Glutamatergic neuron (in vitro differentiated cells): ENCODE results near the gene C13orf46. TPM values are rescaled to one million over a fixed set of nuclear protein-coding genes. Genes with fewer than 3 reads are reported as not detected.

Experiments
- DNase-seq: peaks from one replicate; pipeline ENCODE4 v3.0.0; 2022
- H3K27ac Mint-ChIP-seq: one replicate; pipeline ENCODE4 v1.8.0; 2020; ENCODE audit warnings: mild to moderate bottlenecking, mixed read lengths, inconsistent platforms; ENCODE audit not compliant: unreplicated experiment
- H3K27me3 Mint-ChIP-seq: one replicate; pipeline ENCODE4 v1.8.0; 2020; ENCODE audit warnings: mild to moderate bottlenecking, moderate library complexity, mixed read lengths, inconsistent platforms; ENCODE audit not compliant: unreplicated experiment
- H3K36me3 Mint-ChIP-seq: one replicate; pipeline ENCODE4 v1.8.0; 2020; ENCODE audit warnings: mild to moderate bottlenecking, mixed read lengths, inconsistent platforms; ENCODE audit not compliant: unreplicated experiment
- H3K4me1 Mint-ChIP-seq: one replicate; pipeline ENCODE4 v1.8.0; 2020; ENCODE audit warnings: mild to moderate bottlenecking, low read depth, mixed read lengths, inconsistent platforms; ENCODE audit not compliant: unreplicated experiment
- H3K4me3 Mint-ChIP-seq: one replicate; pipeline ENCODE4 v1.8.0; 2020; ENCODE audit warnings: mild to moderate bottlenecking, mixed read lengths, inconsistent platforms; ENCODE audit not compliant: unreplicated experiment
- H3K9me3 Mint-ChIP-seq: one replicate; pipeline ENCODE4 v1.8.0; 2020; ENCODE audit warnings: mild to moderate bottlenecking, moderate library complexity, mixed read lengths, inconsistent platforms; ENCODE audit not compliant: unreplicated experiment
- total RNA-seq: library from RNA; stranded (reverse); fragmentation: NEBNext Ultra II Directional; extraction: Animal tissue kit (Norgen Biotek cat#: 25700); gene quantifications from one replicate; pipeline ENCODE4 v1.2.1, GENCODE V29; 2021; ENCODE audit not compliant: unreplicated experiment
- TF ChIP-seq, protein P1 (sequence below): fragments of 200-600 bp; sonication (generic); IDR thresholded peaks from one replicate; pipeline ENCODE4 v1.5.0; 2021; ENCODE audit not compliant: partially characterized antibody, unreplicated experiment

Gene C13orf46
- total RNA-seq, 1 donor from 2014 or later = 0.71 TPM

DNA sequence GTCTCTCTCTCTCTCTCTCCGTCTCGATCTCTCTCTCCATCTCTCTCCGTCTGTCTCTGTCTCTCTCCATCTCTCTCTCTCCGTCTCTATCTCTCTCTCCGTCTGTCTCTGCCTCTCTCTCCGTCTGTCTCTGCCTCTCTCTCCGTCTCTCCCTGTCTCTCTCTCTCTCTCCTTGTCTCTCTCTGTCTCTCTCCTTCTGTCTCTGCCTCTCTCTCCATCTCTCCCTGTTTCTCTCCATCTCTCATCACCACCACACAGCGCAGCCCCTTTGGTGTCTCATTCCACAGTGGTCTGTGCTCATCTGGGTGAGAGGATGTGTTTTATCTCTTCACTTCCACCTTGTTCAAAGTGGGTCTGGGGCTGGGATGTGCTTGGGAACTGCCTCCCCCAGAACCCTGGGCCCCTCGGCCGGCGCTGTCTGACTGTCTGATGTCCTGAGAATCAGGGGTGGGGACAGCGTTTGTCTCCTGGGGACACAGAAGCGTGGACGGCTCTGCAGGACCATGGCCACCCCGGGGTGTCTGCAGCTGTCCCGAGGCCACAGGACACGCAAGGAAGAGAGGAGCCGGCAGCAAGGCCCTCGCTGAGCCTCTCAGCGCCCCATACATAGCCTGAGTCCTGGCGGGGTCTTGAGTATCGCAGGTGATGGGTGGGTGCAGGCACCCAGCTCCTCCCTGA is 40.2 kb upstream of the C13orf46 start:
- TF ChIP-seq, protein P1, sequence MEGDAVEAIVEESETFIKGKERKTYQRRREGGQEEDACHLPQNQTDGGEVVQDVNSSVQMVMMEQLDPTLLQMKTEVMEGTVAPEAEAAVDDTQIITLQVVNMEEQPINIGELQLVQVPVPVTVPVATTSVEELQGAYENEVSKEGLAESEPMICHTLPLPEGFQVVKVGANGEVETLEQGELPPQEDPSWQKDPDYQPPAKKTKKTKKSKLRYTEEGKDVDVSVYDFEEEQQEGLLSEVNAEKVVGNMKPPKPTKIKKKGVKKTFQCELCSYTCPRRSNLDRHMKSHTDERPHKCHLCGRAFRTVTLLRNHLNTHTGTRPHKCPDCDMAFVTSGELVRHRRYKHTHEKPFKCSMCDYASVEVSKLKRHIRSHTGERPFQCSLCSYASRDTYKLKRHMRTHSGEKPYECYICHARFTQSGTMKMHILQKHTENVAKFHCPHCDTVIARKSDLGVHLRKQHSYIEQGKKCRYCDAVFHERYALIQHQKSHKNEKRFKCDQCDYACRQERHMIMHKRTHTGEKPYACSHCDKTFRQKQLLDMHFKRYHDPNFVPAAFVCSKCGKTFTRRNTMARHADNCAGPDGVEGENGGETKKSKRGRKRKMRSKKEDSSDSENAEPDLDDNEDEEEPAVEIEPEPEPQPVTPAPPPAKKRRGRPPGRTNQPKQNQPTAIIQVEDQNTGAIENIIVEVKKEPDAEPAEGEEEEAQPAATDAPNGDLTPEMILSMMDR = no peak
- Mint-ChIP-seq H3K4me3 (no peak overlapping the region), H3K4me1 (peaks cover 3% of the 10 kb centered on the region), H3K9me3 (peaks cover 8% of the 10 kb centered on the region), H3K27ac (no peak overlapping the region), H3K36me3 (peaks cover 9% of the 10 kb centered on the region), H3K27me3 (peaks cover 4% of the 10 kb centered on the region)
- peak; percentile 5 for DNase-seq

DNA sequence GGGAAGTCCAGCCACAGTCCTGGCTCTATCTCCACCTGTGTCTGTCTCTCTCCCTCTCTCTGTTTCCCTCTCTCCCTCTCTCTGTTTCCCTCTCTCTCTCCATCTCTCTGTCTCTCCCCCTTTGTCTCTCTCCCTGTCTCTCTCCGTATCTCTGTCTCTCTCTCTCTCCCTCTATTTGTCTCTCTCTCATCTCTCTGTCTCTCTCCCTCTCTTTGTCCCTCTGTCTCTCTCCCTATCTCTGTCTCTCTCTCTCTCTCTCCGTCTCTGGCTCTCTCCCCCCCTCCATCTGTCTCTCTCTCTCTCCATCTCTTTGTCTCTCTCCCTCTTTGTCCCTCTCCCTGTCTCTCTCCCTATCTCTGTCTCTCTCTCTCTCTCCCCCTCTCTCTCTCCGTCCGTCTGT is 39.5 kb upstream of the C13orf46 start:
- Mint-ChIP-seq H3K36me3 (peaks cover 10% of the 10 kb centered on the region), H3K27me3 (peaks cover 4% of the 10 kb centered on the region), H3K9me3 (peaks cover 6% of the 10 kb centered on the region), H3K4me3 (no peak overlapping the region), H3K4me1 (peaks cover 3% of the 10 kb centered on the region), H3K27ac (no peak overlapping the region)
- no peak for DNase-seq
- TF ChIP-seq, protein P1 = no peak

DNA sequence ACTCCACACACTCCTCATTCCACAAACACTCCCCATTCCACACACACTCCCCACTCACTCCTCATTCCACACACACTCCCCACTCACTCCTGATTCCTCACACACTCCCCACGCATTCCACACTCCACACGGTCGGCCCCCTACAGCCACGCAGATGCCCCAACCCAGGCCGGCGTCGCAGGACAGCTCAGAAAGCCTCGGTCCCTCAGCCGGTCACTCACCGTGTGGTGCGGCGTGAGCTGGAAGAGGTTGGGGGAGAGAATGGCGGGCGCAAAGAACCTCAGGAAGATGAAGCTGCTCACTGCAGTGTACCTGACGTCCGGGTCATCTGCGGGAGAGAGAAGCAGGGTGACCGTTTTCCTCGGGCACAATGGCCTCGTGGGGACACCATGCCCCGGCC is 39.0 kb upstream of the C13orf46 start:
- peaks cover 3% of the 10 kb centered on the region for H3K4me1 Mint-ChIP-seq
- no peak overlapping the region for H3K27ac Mint-ChIP-seq
- peaks cover 6% of the 10 kb centered on the region for H3K9me3 Mint-ChIP-seq
- peaks cover 4% of the 10 kb centered on the region for H3K27me3 Mint-ChIP-seq
- DNase-seq = peak; percentile 9
- H3K4me3 Mint-ChIP-seq = no peak overlapping the region
- H3K36me3 Mint-ChIP-seq = peaks cover 10% of the 10 kb centered on the region
- TF ChIP-seq, protein P1 = no peak

DNA sequence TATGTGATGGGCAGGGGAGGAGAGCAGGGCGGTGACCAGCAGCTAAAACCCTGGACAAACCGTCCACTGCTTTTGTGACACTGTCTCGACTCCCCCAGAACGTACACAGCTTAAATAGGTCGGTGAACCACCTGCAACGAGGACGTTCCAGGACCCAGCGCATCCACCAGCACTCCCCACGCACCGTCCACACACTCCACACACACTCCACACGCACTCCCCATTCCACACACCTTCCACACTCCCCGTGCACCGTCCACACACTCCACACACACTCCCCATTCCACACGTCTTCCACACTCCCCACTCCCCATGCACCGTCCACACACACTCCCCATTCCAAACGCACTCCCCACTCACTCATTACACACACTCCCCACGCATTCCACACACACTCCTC is 38.3 kb upstream of the C13orf46 start:
- H3K9me3 Mint-ChIP-seq = peaks cover 6% of the 10 kb centered on the region
- H3K36me3 Mint-ChIP-seq = peaks cover 10% of the 10 kb centered on the region
- H3K27me3 Mint-ChIP-seq = peaks cover 4% of the 10 kb centered on the region
- no peak overlapping the region for H3K4me3 Mint-ChIP-seq
- DNase-seq = peak; percentile 4
- no peak overlapping the region for H3K27ac Mint-ChIP-seq
- TF ChIP-seq, protein P1 = no peak
- peaks cover 3% of the 10 kb centered on the region for H3K4me1 Mint-ChIP-seq

DNA sequence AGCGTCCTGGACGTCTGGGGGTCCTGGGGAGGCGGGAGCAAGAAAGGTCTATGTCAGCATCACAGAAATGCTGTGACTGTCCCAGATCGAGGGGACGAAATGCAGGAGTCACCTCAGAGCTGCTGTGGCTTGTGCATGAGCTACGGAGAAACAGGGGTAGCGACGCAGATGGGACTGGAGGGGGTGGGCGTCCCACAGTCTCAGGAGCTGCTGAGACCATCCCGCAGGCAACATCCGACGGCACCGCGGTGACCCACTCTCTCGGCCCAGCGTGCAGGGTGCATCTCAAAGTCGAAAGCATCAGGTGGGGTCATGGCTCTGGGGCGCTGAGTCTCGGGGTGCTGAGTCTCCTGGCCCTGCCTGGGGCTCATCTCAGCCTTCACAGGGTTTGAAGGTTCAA is 37.4 kb upstream of the C13orf46 start:
- H3K36me3 Mint-ChIP-seq = peaks cover 10% of the 10 kb centered on the region
- no peak overlapping the region for H3K4me3 Mint-ChIP-seq
- TF ChIP-seq, protein P1 = no peak
- peaks cover 4% of the 10 kb centered on the region for H3K27me3 Mint-ChIP-seq
- DNase-seq = peak; percentile 12
- peaks cover 3% of the 10 kb centered on the region for H3K4me1 Mint-ChIP-seq
- H3K27ac Mint-ChIP-seq = no peak overlapping the region
- H3K9me3 Mint-ChIP-seq = peaks cover 6% of the 10 kb centered on the region
